ENCODE data around the gene NFILZ. TPM values are rescaled to one million over a fixed set of nuclear protein-coding genes. Genes with fewer than 3 reads are reported as not detected.

Gene NFILZ
- total and polyA plus RNA-seq, 2 of the 8 experiments (the other 6 are each of a cell fraction or from before 2014, with no cell fraction given), result not detected

DNA sequence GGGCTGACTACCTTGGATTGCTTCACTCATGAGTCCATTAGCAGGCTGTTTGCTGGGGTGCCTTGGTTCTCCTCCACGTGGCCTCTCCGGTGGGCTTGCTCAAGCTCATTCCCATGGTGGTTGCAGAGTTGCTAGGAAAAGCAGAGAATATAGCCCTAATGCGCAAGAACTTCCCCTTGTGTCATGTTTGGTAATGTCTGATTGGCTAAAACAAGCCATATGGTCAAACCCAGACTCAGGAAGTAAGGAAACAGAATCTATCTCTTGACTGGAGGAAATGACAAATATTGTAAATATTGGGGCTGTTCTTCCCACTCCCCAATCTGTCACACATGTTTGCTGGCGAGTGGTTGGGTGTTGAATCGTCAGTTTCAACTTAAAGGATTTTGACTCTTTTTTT is 12.1 kb downstream of the NFILZ start:
- WGBS, 2 experiments (ENCODE audit: extremely low coverage in 1 of 2, insufficient coverage in 1 of 2, insufficient read length in 1 of 2, insufficient replicate concordance in 2 of 2, low coverage in 1 of 2, low lambda C conversion rate in 2 of 2, missing lambda C conversion rate in 1 of 2), result 79% methylated on average over 5 of the region's 5 CpGs; no CpG with 5 or more reads in 1 of the 2 experiments
- H4K20me1 ChIP-seq (replicated peaks in 1 of 2; ENCODE audit: control insufficient read depth in 1 of 2, insufficient read depth in 2 of 2, low read length in 2 of 2), result peaks cover 0 to 1% of the 10 kb centered on the region in 2 experiments
- no peak overlapping the region for H2BK5ac ChIP-seq (ENCODE audit: low read depth, low read length)
- DNase-seq (ENCODE audit: low read depth in 1 of 2, low spot score in 2 of 2) (no peak), FAIRE-seq (no peak)
- H2BK20ac ChIP-seq (ENCODE audit: low read length), result no peak overlapping the region
- H2AK5ac ChIP-seq (ENCODE audit: low read depth, low read length), result no peak overlapping the region
- no peak overlapping the region for H3K27ac ChIP-seq (ENCODE audit: low read depth, low read length)
- no peak overlapping the region for H4K8ac ChIP-seq (ENCODE audit: extremely low read depth, insufficient read depth, low read length)
- POLR2A ChIA-PET (ENCODE audit: partially characterized antibody), result interaction anchor here (0.5 to 1.9 kb wide), 2 partner anchors 30 to 428 kb away, joined by 3 to 9 read pairs; no protein-coding TSS in a partner anchor
- CTCF ChIA-PET (ENCODE audit: partially characterized antibody), result interaction anchor here (0.6 to 6.8 kb wide), 13 partner anchors 10 to 408 kb away, joined by 3 to 45 read pairs (median 7); partner anchors contain the start of genes MYO1F and NFILZ
- H2BK15ac ChIP-seq (ENCODE audit: low read length), result no peak overlapping the region
- H3K23me2 ChIP-seq (ENCODE audit: low read depth, low read length), result no peaks in the 10 kb centered on the region
- no peak overlapping the region for H3K4ac ChIP-seq (replicated peaks; ENCODE audit: insufficient read length, low read depth, low read length)
- H3K36me3 ChIP-seq (ENCODE audit: control insufficient read depth in 2 of 4, insufficient read depth in 4 of 4, low read length in 3 of 4), result no peaks in the 10 kb centered on the region
- H3K4me3 ChIP-seq (ENCODE audit: extremely low read depth in 1 of 4, insufficient read depth in 2 of 4, low read depth in 3 of 4, low read length in 4 of 4), result no peak overlapping the region
- no peak overlapping the region for H4K5ac ChIP-seq (ENCODE audit: insufficient read length, low read depth, low read length)
- H3K14ac ChIP-seq (ENCODE audit: insufficient read length), result no peak overlapping the region
- no peak overlapping the region for H3K23ac ChIP-seq (ENCODE audit: insufficient read length)
- no peak overlapping the region for H2BK120ac ChIP-seq (replicated peaks; ENCODE audit: low read depth, low read length)
- no peak overlapping the region for H2AFZ ChIP-seq (ENCODE audit: low read length)
- no peak overlapping the region for H3K18ac ChIP-seq (ENCODE audit: extremely low read depth, low read length)
- H3K4me1 ChIP-seq (replicated peaks in 1 of 4; ENCODE audit: control insufficient read depth in 3 of 4, insufficient read depth in 4 of 4, low read length in 3 of 4), result no peaks in the 10 kb centered on the region
- peaks cover 0 to 5% of the 10 kb centered on the region in 2 experiments; a peak in 2 of 4 replicates for H3K9me3 ChIP-seq (ENCODE audit: insufficient read depth in 2 of 2, low read depth in 1 of 2, low read length in 1 of 2)
- no peak overlapping the region for H4K91ac ChIP-seq (replicated peaks; ENCODE audit: insufficient read length, low read length)
- H3K56ac ChIP-seq (replicated peaks; ENCODE audit: insufficient read length, low read depth, low read length), result no peak overlapping the region
- H3K27me3 ChIP-seq (replicated peaks in 1 of 4; ENCODE audit: control insufficient read depth in 3 of 4, extremely low read depth in 1 of 4, insufficient read depth in 3 of 4, low read length in 3 of 4), result peaks cover 0 to 13% (median 8%) of the 10 kb centered on the region in 4 experiments; a peak in 3 of 7 replicates
- no peak overlapping the region for H3K9ac ChIP-seq (replicated peaks in 1 of 4; ENCODE audit: extremely low read depth in 1 of 4, low read depth in 3 of 4, low read length in 3 of 4)
- H3K4me2 ChIP-seq (ENCODE audit: insufficient read depth in 1 of 2, low read depth in 2 of 2, low read length in 2 of 2), result no peak overlapping the region
- no peaks in the 10 kb centered on the region for H3K79me1 ChIP-seq (ENCODE audit: low read depth, low read length)
- no peak overlapping the region for H2BK12ac ChIP-seq (ENCODE audit: low read depth, low read length)
- no peaks in the 10 kb centered on the region for H3K79me2 ChIP-seq (ENCODE audit: control insufficient read depth in 1 of 2, insufficient read depth in 2 of 2, low read length in 2 of 2)
- TF ChIP-seq, protein P1, sequence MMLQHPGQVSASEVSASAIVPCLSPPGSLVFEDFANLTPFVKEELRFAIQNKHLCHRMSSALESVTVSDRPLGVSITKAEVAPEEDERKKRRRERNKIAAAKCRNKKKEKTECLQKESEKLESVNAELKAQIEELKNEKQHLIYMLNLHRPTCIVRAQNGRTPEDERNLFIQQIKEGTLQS (IDR thresholded peaks at IDR 0.05; ENCODE audit: insufficient read depth, low read depth, low read length), result no peak
- no peak for TF ChIP-seq GABPA (IDR thresholded peaks at IDR 0.05; ENCODE audit: borderline replicate concordance, insufficient read depth, low read length)
- TF ChIP-seq POLR2AphosphoS5 (IDR thresholded peaks at IDR 0.05; ENCODE audit: low read depth, low read length), result no peak
- TF ChIP-seq HDAC6 (IDR thresholded peaks at IDR 0.05; ENCODE audit: low read depth, low read length), result no peak
- TF ChIP-seq, protein P2, sequence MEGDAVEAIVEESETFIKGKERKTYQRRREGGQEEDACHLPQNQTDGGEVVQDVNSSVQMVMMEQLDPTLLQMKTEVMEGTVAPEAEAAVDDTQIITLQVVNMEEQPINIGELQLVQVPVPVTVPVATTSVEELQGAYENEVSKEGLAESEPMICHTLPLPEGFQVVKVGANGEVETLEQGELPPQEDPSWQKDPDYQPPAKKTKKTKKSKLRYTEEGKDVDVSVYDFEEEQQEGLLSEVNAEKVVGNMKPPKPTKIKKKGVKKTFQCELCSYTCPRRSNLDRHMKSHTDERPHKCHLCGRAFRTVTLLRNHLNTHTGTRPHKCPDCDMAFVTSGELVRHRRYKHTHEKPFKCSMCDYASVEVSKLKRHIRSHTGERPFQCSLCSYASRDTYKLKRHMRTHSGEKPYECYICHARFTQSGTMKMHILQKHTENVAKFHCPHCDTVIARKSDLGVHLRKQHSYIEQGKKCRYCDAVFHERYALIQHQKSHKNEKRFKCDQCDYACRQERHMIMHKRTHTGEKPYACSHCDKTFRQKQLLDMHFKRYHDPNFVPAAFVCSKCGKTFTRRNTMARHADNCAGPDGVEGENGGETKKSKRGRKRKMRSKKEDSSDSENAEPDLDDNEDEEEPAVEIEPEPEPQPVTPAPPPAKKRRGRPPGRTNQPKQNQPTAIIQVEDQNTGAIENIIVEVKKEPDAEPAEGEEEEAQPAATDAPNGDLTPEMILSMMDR (IDR thresholded peaks at IDR 0.05; ENCODE audit: control extremely low read depth in 1 of 3, insufficient read depth in 1 of 3, low read depth in 1 of 3, low read length in 3 of 3), result no peak
- no peak for TF ChIP-seq EZH2 (IDR thresholded peaks at IDR 0.05; ENCODE audit: low read depth, low read length, severe bottlenecking)
- no peak for TF ChIP-seq SAP30 (IDR thresholded peaks at IDR 0.05; ENCODE audit: insufficient read depth, insufficient replicate concordance, low read length)
- TF ChIP-seq CHD1 (IDR thresholded peaks at IDR 0.05; ENCODE audit: low read depth, low read length), result no peak
- TF ChIP-seq EP300 (IDR thresholded peaks at IDR 0.05; ENCODE audit: borderline replicate concordance in 1 of 2, low read depth in 2 of 2, low read length in 2 of 2), result no peak
- TF ChIP-seq EGR1 (IDR thresholded peaks at IDR 0.05; ENCODE audit: borderline replicate concordance, low read depth, low read length), result no peak

All from H1 (cell line).